H1 (cell line): ENCODE measurements around the gene PDZD8. TPM values are rescaled to one million over a fixed set of nuclear protein-coding genes. Genes with fewer than 3 reads are reported as not detected.

Experiments used
- CTCF ChIA-PET: fragments of 300-600 bp; sonication (Branson Sonifier 250); formaldehyde crosslinking; loops from one replicate; lab custom pipeline; 2021; ENCODE audit not compliant: partially characterized antibody; lab: Charles Lee
- POLR2A ChIA-PET: fragments of 300-600 bp; sonication (Branson Sonifier 250); formaldehyde crosslinking; loops from one replicate; lab custom pipeline; 2021; ENCODE audit warnings: inconsistent platforms; ENCODE audit not compliant: partially characterized antibody; lab: Charles Lee
- DNase-seq, 2 experiments: peaks; one replicate each; pipeline versions ENCODE4 v3.0.0 to v3.0.0-alpha.2; 2010 to 2022; ENCODE audit warnings: low spot score in 2 of 2, low read depth in 1 of 2, mixed read lengths in 1 of 2
- FAIRE-seq: peaks from 2 replicates; lab custom pipeline; 2011; peaks lifted over from hg19 to GRCh38; lab: Jason Lieb, UNC
- H2AFZ ChIP-seq: 2 replicates; pipeline ENCODE4 v1.8.1; 2012; ENCODE audit warnings: low read length, inconsistent platforms
- H2AK5ac ChIP-seq: 2 replicates; pipeline ENCODE4 v1.6.1; 2013; ENCODE audit warnings: low read depth, low read length
- H2BK120ac ChIP-seq: replicated peaks from 2 replicates; pipeline ENCODE3; 2013; ENCODE audit warnings: low read depth, low read length, inconsistent platforms
- H2BK12ac ChIP-seq: 2 replicates; pipeline ENCODE4 v1.6.1; 2013; ENCODE audit warnings: low read depth, low read length
- H2BK15ac ChIP-seq: 2 replicates; pipeline ENCODE4 v1.6.1; 2013; ENCODE audit warnings: low read length
- H2BK20ac ChIP-seq: 2 replicates; pipeline ENCODE4 v1.6.1; 2013; ENCODE audit warnings: low read length
- H2BK5ac ChIP-seq: 2 replicates; pipeline ENCODE4 v1.6.1; 2013; ENCODE audit warnings: low read depth, low read length
- H3K14ac ChIP-seq: 2 replicates; pipeline ENCODE4 v1.6.1; 2013; ENCODE audit warnings: inconsistent platforms; ENCODE audit not compliant: insufficient read length
- H3K18ac ChIP-seq: 2 replicates; pipeline ENCODE4 v1.6.1; 2013; ENCODE audit warnings: low read length; ENCODE audit errors: extremely low read depth
- H3K23ac ChIP-seq: 2 replicates; pipeline ENCODE4 v1.6.1; 2013; ENCODE audit warnings: inconsistent platforms; ENCODE audit not compliant: insufficient read length
- H3K23me2 ChIP-seq: 2 replicates; pipeline ENCODE4 v1.6.1; 2013; ENCODE audit warnings: low read depth, low read length
- H3K27ac ChIP-seq: 2 replicates; pipeline ENCODE4 v1.6.1; 2011; ENCODE audit warnings: low read depth, low read length, inconsistent platforms
- H3K27me3 ChIP-seq, 4 experiments: replicated peaks in 1 of 4; 1 replicate in 1 of 4; 2 replicates in 3 of 4; pipeline versions ENCODE4 v1.6.1 to v1.8.1; 2011 to 2013; ENCODE audit warnings: low read length in 3 of 4, mild to moderate bottlenecking in 3 of 4, inconsistent platforms in 2 of 4, mixed read lengths in 2 of 4, moderate library complexity in 1 of 4; ENCODE audit not compliant: control insufficient read depth in 3 of 4, insufficient read depth in 3 of 4; ENCODE audit errors: extremely low read depth in 1 of 4
- H3K36me3 ChIP-seq, 4 experiments: 2 replicates each; pipeline versions ENCODE4 v1.6.1 to v1.8.1; 2011 to 2013; ENCODE audit warnings: mild to moderate bottlenecking in 4 of 4, low read length in 3 of 4, moderate library complexity in 2 of 4, control low read depth in 1 of 4, inconsistent platforms in 1 of 4; ENCODE audit not compliant: insufficient read depth in 4 of 4, control insufficient read depth in 2 of 4
- H3K4ac ChIP-seq: replicated peaks from 2 replicates; pipeline ENCODE3; 2013; ENCODE audit warnings: low read length, low read depth, mixed read lengths, inconsistent platforms; ENCODE audit not compliant: insufficient read length
- H3K4me1 ChIP-seq, 4 experiments: replicated peaks in 1 of 4; 1 replicate in 1 of 4; 2 replicates in 3 of 4; pipeline versions ENCODE4 v1.6.1 to v1.8.1; 2011 to 2013; ENCODE audit warnings: low read length in 3 of 4, inconsistent platforms in 2 of 4, mixed read lengths in 1 of 4; ENCODE audit not compliant: insufficient read depth in 4 of 4, control insufficient read depth in 3 of 4
- H3K4me2 ChIP-seq, 2 experiments: 2 replicates each; pipeline versions ENCODE4 v1.6.1 to v1.8.1; 2011 to 2013; ENCODE audit warnings: low read depth in 2 of 2, low read length in 2 of 2, control low read depth in 1 of 2, inconsistent platforms in 1 of 2, mild to moderate bottlenecking in 1 of 2; ENCODE audit not compliant: insufficient read depth in 1 of 2
- H3K4me3 ChIP-seq, 4 experiments: fragments of 200-600, 300-600 bp in 1 of 4; sonication (generic), shearing (Covaris generic), sonication (Bioruptor Twin) in 1 of 4; 2 replicates each; pipeline versions ENCODE4 v1.5.1 to v1.8.1; 2011 to 2016; ENCODE audit warnings: low read length in 4 of 4, low read depth in 3 of 4, control low read depth in 2 of 4, inconsistent platforms in 2 of 4, mild to moderate bottlenecking in 2 of 4, mixed read lengths in 1 of 4, moderate library complexity in 1 of 4; ENCODE audit not compliant: insufficient read depth in 2 of 4; ENCODE audit errors: extremely low read depth in 1 of 4
- H3K56ac ChIP-seq: replicated peaks from 2 replicates; pipeline ENCODE3; 2013; ENCODE audit warnings: low read depth, mild to moderate bottlenecking, mixed read lengths, low read length, inconsistent platforms; ENCODE audit not compliant: insufficient read length
- H3K79me1 ChIP-seq: 2 replicates; pipeline ENCODE4 v1.6.1; 2013; ENCODE audit warnings: low read depth, low read length, control low read depth
- H3K79me2 ChIP-seq, 2 experiments: 2 replicates each; pipeline versions ENCODE4 v1.6.1 to v1.8.1; 2012 to 2013; ENCODE audit warnings: low read length in 2 of 2, mild to moderate bottlenecking in 2 of 2, inconsistent platforms in 1 of 2; ENCODE audit not compliant: insufficient read depth in 2 of 2, control insufficient read depth in 1 of 2
- H3K9ac ChIP-seq, 4 experiments: replicated peaks in 1 of 4; 1 replicate in 1 of 4; 2 replicates in 3 of 4; pipeline versions ENCODE4 v1.6.1 to v1.8.1; 2011 to 2013; ENCODE audit warnings: low read depth in 3 of 4, low read length in 3 of 4, control low read depth in 2 of 4, mild to moderate bottlenecking in 2 of 4, moderate library complexity in 2 of 4, inconsistent platforms in 1 of 4; ENCODE audit errors: extremely low read depth in 1 of 4
- H3K9me3 ChIP-seq, 2 experiments: 2 replicates each; pipeline versions ENCODE4 v1.6.1 to v1.8.1; 2012 to 2013; ENCODE audit warnings: mild to moderate bottlenecking in 2 of 2, moderate library complexity in 2 of 2, control low read depth in 1 of 2, inconsistent platforms in 1 of 2, low read depth in 1 of 2, low read length in 1 of 2, mixed read lengths in 1 of 2; ENCODE audit not compliant: insufficient read depth in 2 of 2
- H4K20me1 ChIP-seq, 2 experiments: replicated peaks in 1 of 2; 2 replicates each; pipeline versions ENCODE3 to v1.8.1; 2011 to 2013; ENCODE audit warnings: inconsistent platforms in 2 of 2, low read length in 2 of 2, mild to moderate bottlenecking in 1 of 2; ENCODE audit not compliant: insufficient read depth in 2 of 2, control insufficient read depth in 1 of 2
- H4K5ac ChIP-seq: 2 replicates; pipeline ENCODE4 v1.6.1; 2013; ENCODE audit warnings: low read length, low read depth, mixed read lengths, inconsistent platforms; ENCODE audit not compliant: insufficient read length
- H4K8ac ChIP-seq: 2 replicates; pipeline ENCODE4 v1.8.0; 2013; ENCODE audit warnings: mild to moderate bottlenecking, moderate library complexity, low read length, inconsistent platforms; ENCODE audit not compliant: insufficient read depth; ENCODE audit errors: extremely low read depth
- H4K91ac ChIP-seq: replicated peaks from 2 replicates; pipeline ENCODE3; 2013; ENCODE audit warnings: low read length, mixed read lengths, inconsistent platforms; ENCODE audit not compliant: insufficient read length
- EP300 ChIP-seq, 2 experiments: IDR thresholded peaks; 1 replicate in 1 of 2; 2 replicates in 1 of 2; pipeline ENCODE4 v1.6.1; 2011 to 2012; ENCODE audit warnings: low read depth in 2 of 2, low read length in 2 of 2, mild to moderate bottlenecking in 2 of 2, borderline replicate concordance in 1 of 2, inconsistent platforms in 1 of 2, moderate library complexity in 1 of 2
- GABPA ChIP-seq: IDR thresholded peaks from 2 replicates; pipeline ENCODE4 v1.6.1; 2011; ENCODE audit warnings: mild to moderate bottlenecking, low read length, moderate library complexity, borderline replicate concordance; ENCODE audit not compliant: insufficient read depth
- HDAC6 ChIP-seq: IDR thresholded peaks from one replicate; pipeline ENCODE4 v1.7.1; 2012; ENCODE audit warnings: low read depth, mild to moderate bottlenecking, inconsistent platforms, low read length, moderate library complexity
- JUN ChIP-seq: IDR thresholded peaks from 2 replicates; pipeline ENCODE4 v1.6.1; 2011; ENCODE audit warnings: low read depth, mild to moderate bottlenecking, improper control_type of control experiment, low read length
- JUND ChIP-seq: IDR thresholded peaks from 2 replicates; pipeline ENCODE4 v1.6.1; 2011; ENCODE audit warnings: mild to moderate bottlenecking, improper control_type of control experiment, low read length
- KDM1A ChIP-seq: fragments of 200-600, 300-600 bp; sonication (generic); IDR thresholded peaks from 2 replicates; pipeline ENCODE4 v1.7.1; 2016; ENCODE audit warnings: mild to moderate bottlenecking, low read length, borderline replicate concordance
- KDM4A ChIP-seq: IDR thresholded peaks from one replicate; pipeline ENCODE4 v1.7.1; 2012; ENCODE audit warnings: low read depth, mild to moderate bottlenecking, moderate library complexity, low read length, inconsistent platforms; ENCODE audit not compliant: severe bottlenecking
- RAD21 ChIP-seq, 2 experiments: IDR thresholded peaks in 1 of 2; conservative IDR thresholded peaks in 1 of 2; 2 replicates each; pipeline ENCODE4 v1.6.1; 2011; ENCODE audit warnings: low read depth in 2 of 2, low read length in 2 of 2, improper control_type of control experiment in 1 of 2, inconsistent platforms in 1 of 2, mild to moderate bottlenecking in 1 of 2, moderate library complexity in 1 of 2
- RBBP5 ChIP-seq: IDR thresholded peaks from 2 replicates; pipeline ENCODE4 v1.7.1; 2012; ENCODE audit warnings: low read depth, mild to moderate bottlenecking, inconsistent platforms, low read length, moderate library complexity, borderline replicate concordance
- SAP30 ChIP-seq: fragments of 300-600 bp; sonication (generic); IDR thresholded peaks from 2 replicates; pipeline ENCODE4 v1.7.1; 2012; ENCODE audit warnings: low read length, moderate library complexity, mild to moderate bottlenecking, inconsistent platforms; ENCODE audit not compliant: insufficient read depth, insufficient replicate concordance
- SIRT6 ChIP-seq: IDR thresholded peaks from one replicate; pipeline ENCODE4 v1.7.1; 2012; ENCODE audit warnings: low read length, inconsistent platforms
- SP4 ChIP-seq: IDR thresholded peaks from 2 replicates; pipeline ENCODE4 v1.6.1; 2012; ENCODE audit warnings: low read length, inconsistent platforms
- WGBS, 2 experiments: shearing (Covaris generic) in 1 of 2; methylation state at CpG; one replicate each; pipeline versions ENCODE4 v1.1.6 to v1.1.7; 2013 to 2015; ENCODE audit warnings: low lambda C conversion rate in 2 of 2, mixed read lengths in 2 of 2, inconsistent platforms in 1 of 2, low coverage in 1 of 2, missing lambda C conversion rate in 1 of 2; ENCODE audit not compliant: insufficient replicate concordance in 2 of 2, insufficient coverage in 1 of 2, insufficient read length in 1 of 2; ENCODE audit errors: extremely low coverage in 1 of 2, missing lambda C conversion rate in 1 of 2; 5-methylcytosine and 5-hydroxymethylcytosine counted together
- polyA plus RNA-seq, 7 experiments: library from polyadenylated mRNA; depleted of rRNA in 3 of 7; stranded (reverse) in 5 of 7; unstranded in 2 of 7; fragments of >200 nt in 5 of 7; fragments of 200-250 nt in 2 of 7; gene quantifications; 1 replicate in 5 of 7; 2 replicates in 1 of 7; 4 replicates in 1 of 7; pipeline versions ENCODE4 v1.2.1 to v1.2.3, GENCODE V29; 2011 to 2013; ENCODE audit warnings: missing spikeins in 2 of 7, mixed read lengths in 2 of 7
- total RNA-seq: library from RNA; stranded (reverse); fragmentation: NEBNext Ultra II Directional; extraction: Animal tissue kit (Norgen Biotek cat#: 25700); gene quantifications from 2 replicates; pipeline ENCODE4 v1.2.1, GENCODE V29; 2021

The PDZD8 gene
- total and polyA plus RNA-seq, 2 of the 8 experiments (the other 6 are each of a cell fraction or from before 2014, with no cell fraction given) = 10.9 to 50.1 TPM

DNA sequence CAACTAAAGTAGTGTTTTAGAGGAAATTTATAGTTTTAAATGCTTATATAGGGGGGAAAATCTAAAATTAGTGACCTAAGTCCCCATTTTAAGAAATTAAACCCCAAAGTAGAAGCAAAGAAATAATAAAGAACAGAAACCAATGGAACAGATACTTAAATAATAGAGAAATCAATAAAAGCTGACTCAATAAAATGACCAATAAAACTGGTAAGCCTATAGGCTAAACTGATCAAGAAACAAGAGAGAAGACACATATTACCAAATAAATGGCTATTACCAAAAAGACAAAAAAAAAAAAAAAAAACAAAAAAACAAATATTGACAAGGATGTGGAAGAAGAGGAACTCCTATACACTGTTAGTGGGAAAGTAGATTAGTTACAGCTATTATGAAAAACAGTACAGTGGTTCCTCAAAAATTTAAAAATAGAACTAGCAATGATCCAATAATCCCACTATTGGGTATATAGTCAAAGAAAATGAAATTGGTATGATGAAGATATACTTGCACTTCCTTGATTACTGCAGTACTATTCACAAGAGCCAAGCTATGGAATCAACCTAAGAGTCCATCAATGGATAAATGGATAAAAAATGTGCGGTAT is 81.1 kb downstream of the PDZD8 start:
- TF ChIP-seq SIRT6 (no peak), KDM4A (no peak), SP4 (no peak), GABPA (no peak), JUN (no peak), SAP30 (no peak), KDM1A (no peak), EP300 (IDR thresholded peaks at IDR 0.05; ENCODE audit: borderline replicate concordance in 1 of 2, low read depth in 2 of 2, low read length in 2 of 2) (no peak), RAD21 (IDR thresholded peaks at IDR 0.05 in 1 of 2, conservative IDR thresholded peaks at IDR 0.05 in 1 of 2; ENCODE audit: low read depth in 2 of 2, low read length in 2 of 2) (no peak), HDAC6 (no peak), RBBP5 (no peak), JUND (no peak)
- TF ChIP-seq, all 59 proteins: peak for 0
- no peak overlapping the region for H2BK120ac ChIP-seq
- no peak overlapping the region for H3K14ac ChIP-seq
- POLR2A ChIA-PET = interaction anchor here (1.1 kb wide), 1 partner anchor 34 kb away, joined by 4 read pairs; no protein-coding TSS in a partner anchor
- no peaks in the 10 kb centered on the region for H3K79me1 ChIP-seq
- no peak overlapping the region for H2AK5ac ChIP-seq
- CTCF ChIA-PET = interaction anchor here (0.7 kb wide), 1 partner anchor 26 kb away, joined by 3 read pairs; no protein-coding TSS in a partner anchor
- no peaks in the 10 kb centered on the region for H3K27me3 ChIP-seq
- H2BK15ac ChIP-seq = no peak overlapping the region
- FAIRE-seq (no peak), DNase-seq (no peak)
- H4K5ac ChIP-seq = no peak overlapping the region
- no peak overlapping the region for H3K18ac ChIP-seq
- no peak overlapping the region for H4K8ac ChIP-seq
- H2BK12ac ChIP-seq = no peak overlapping the region
- H3K4me3 ChIP-seq = no peak overlapping the region
- no peak overlapping the region for H3K56ac ChIP-seq
- no peak overlapping the region for H3K4me2 ChIP-seq
- H3K4me1 ChIP-seq = no peaks in the 10 kb centered on the region; a peak in 1 of 7 replicates
- no peak overlapping the region for H2BK20ac ChIP-seq
- H3K9ac ChIP-seq = no peak overlapping the region
- no peak overlapping the region for H2AFZ ChIP-seq
- no peak overlapping the region for H2BK5ac ChIP-seq
- H3K9me3 ChIP-seq = no peaks in the 10 kb centered on the region
- peaks cover 0 to 5% (median 1%) of the 10 kb centered on the region in 4 experiments; a peak in 4 of 8 replicates for H3K36me3 ChIP-seq
- 87% methylated on average over 1 of the region's 1 CpG; no CpG with 5 or more reads in 1 of the 2 experiments for WGBS, 2 experiments
- peaks cover 0 to 3% of the 10 kb centered on the region in 2 experiments for H4K20me1 ChIP-seq
- H4K91ac ChIP-seq = no peak overlapping the region
- H3K4ac ChIP-seq = no peak overlapping the region
- H3K79me2 ChIP-seq = peaks cover 0 to 16% of the 10 kb centered on the region in 2 experiments; a peak in 1 of 4 replicates
- H3K23me2 ChIP-seq = no peaks in the 10 kb centered on the region
- no peak overlapping the region for H3K23ac ChIP-seq
- no peak overlapping the region for H3K27ac ChIP-seq
